ENCODE data around the gene ITPR1. TPM values are rescaled to one million over a fixed set of nuclear protein-coding genes. Genes with fewer than 3 reads are reported as not detected.

The ITPR1 gene
- total RNA-seq, 2 experiments from 2014 or later: 48.6 to 55.6 TPM

GRCh38 chr3:4837374-4837930 lies 344.3 kb downstream of the ITPR1 start:
- Mint-ChIP-seq H3K27ac (peak overlapping the region; percentile 90), H3K27me3 (no peaks in the 10 kb centered on the region), H3K4me3 (no peak overlapping the region), H3K9me3 (ENCODE audit: low read depth) (no peaks in the 10 kb centered on the region), H3K36me3 (ENCODE audit: low read depth) (peaks cover 46% of the 10 kb centered on the region), H3K4me1 (peaks cover 85% of the 10 kb centered on the region)
- POLR2A ChIA-PET: no interaction called here
- CTCF ChIA-PET: interaction anchor here (0.6 to 8.4 kb wide), 3 partner anchors 12 to 46 kb away, joined by 3 to 56 read pairs (median 4); no protein-coding TSS in a partner anchor
- intact Hi-C loops (cut with DNase I, micrococcal nuclease): loop anchor here in 1 of 2 experiments (10.0 kb wide), 1 partner anchor 497 kb away; no protein-coding TSS in a partner anchor
- DNase-seq (no peak), ATAC-seq (no peak)

- Mint-ChIP-seq H3K9me3 (ENCODE audit: low read depth) (peaks cover 2% of the 10 kb centered on the region), H3K4me1 (peaks cover 86% of the 10 kb centered on the region), H3K27me3 (no peaks in the 10 kb centered on the region), H3K27ac (no peak overlapping the region), H3K36me3 (ENCODE audit: low read depth) (peaks cover 48% of the 10 kb centered on the region), H3K4me3 (no peak overlapping the region)
- intact Hi-C loops (cut with DNase I, micrococcal nuclease): loop anchor here in 1 of 2 experiments (10.0 kb wide), 1 partner anchor 496 kb away; no protein-coding TSS in a partner anchor
- ATAC-seq: no peak
- DNase-seq: no peak
- POLR2A ChIA-PET: no interaction called here
- CTCF ChIA-PET: interaction anchor here (0.6 to 8.4 kb wide), 3 partner anchors 11 to 173 kb away, joined by 4 to 56 read pairs (median 4); no protein-coding TSS in a partner anchor
Measured at GRCh38 chr3:4838621-4839022, 345.5 kb downstream of the ITPR1 start.

GRCh38 chr3:4839278-4839677 lies 346.1 kb downstream of the ITPR1 start:
- intact Hi-C loops (cut with DNase I, micrococcal nuclease): loop anchor here in 1 of 2 experiments (10.0 kb wide), 1 partner anchor 496 kb away; no protein-coding TSS in a partner anchor
- POLR2A ChIA-PET: no interaction called here
- CTCF ChIA-PET: interaction anchor here (0.6 to 8.4 kb wide), 5 partner anchors 10 to 141 kb away, joined by 3 to 56 read pairs (median 3); no protein-coding TSS in a partner anchor
- Mint-ChIP-seq H3K27me3 (no peaks in the 10 kb centered on the region), H3K4me3 (no peak overlapping the region), H3K27ac (no peak overlapping the region), H3K36me3 (ENCODE audit: low read depth) (peaks cover 46% of the 10 kb centered on the region), H3K9me3 (ENCODE audit: low read depth) (peaks cover 2% of the 10 kb centered on the region), H3K4me1 (peaks cover 85% of the 10 kb centered on the region)
- DNase-seq: no peak
- ATAC-seq: no peak

- ATAC-seq (no peak), DNase-seq (no peak)
- Mint-ChIP-seq H3K27ac (peak overlapping the region; percentile 82), H3K4me1 (peaks cover 83% of the 10 kb centered on the region), H3K9me3 (ENCODE audit: low read depth) (peaks cover 2% of the 10 kb centered on the region), H3K27me3 (no peaks in the 10 kb centered on the region), H3K4me3 (no peak overlapping the region), H3K36me3 (ENCODE audit: low read depth) (peaks cover 48% of the 10 kb centered on the region)
- ChIA-PET CTCF (interaction anchor here (0.9 to 1.9 kb wide), 10 partner anchors 9 to 352 kb away, joined by 3 to 15 read pairs (median 3); no protein-coding TSS in a partner anchor), POLR2A (interaction anchor here (0.6 to 1.9 kb wide), 11 partner anchors 9 to 491 kb away, joined by 3 to 17 read pairs (median 4); partner anchors contain the start of gene BHLHE40)
- intact Hi-C loops (cut with DNase I, micrococcal nuclease): no loop called here
Measured at GRCh38 chr3:4841225-4841624, 348.1 kb downstream of the ITPR1 start.

- DNase-seq: no peak
- intact Hi-C loops (cut with DNase I, micrococcal nuclease): loop anchor here in 1 of 2 experiments (1.0 kb wide), 1 partner anchor 8 kb away; no protein-coding TSS in a partner anchor
- POLR2A ChIA-PET: interaction anchor here (0.6 to 1.9 kb wide), 13 partner anchors 9 to 491 kb away, joined by 3 to 17 read pairs (median 4); partner anchors contain the start of gene BHLHE40
Measured at GRCh38 chr3:4841776-4842440, 348.8 kb downstream of the ITPR1 start.

GRCh38 chr3:4843619-4844018 lies 350.5 kb downstream of the ITPR1 start:
- Mint-ChIP-seq H3K27me3 (no peaks in the 10 kb centered on the region), H3K36me3 (ENCODE audit: low read depth) (peaks cover 37% of the 10 kb centered on the region), H3K27ac (peak overlapping the region; percentile 87), H3K9me3 (ENCODE audit: low read depth) (peaks cover 2% of the 10 kb centered on the region), H3K4me3 (no peak overlapping the region), H3K4me1 (peaks cover 83% of the 10 kb centered on the region)
- POLR2A ChIA-PET: no interaction called here
- intact Hi-C loops (cut with DNase I, micrococcal nuclease): no loop called here
- no peak for ATAC-seq
- CTCF ChIA-PET: interaction anchor here (0.7 to 2.1 kb wide), 9 partner anchors 8 to 136 kb away, joined by 3 to 15 read pairs (median 3); partner anchors contain the start of gene BHLHE40
- no peak for DNase-seq

More at GRCh38 chr3:4841776-4842440, 348.8 kb downstream of the ITPR1 start:
- H3K36me3 Mint-ChIP-seq (ENCODE audit: low read depth): peaks cover 45% of the 10 kb centered on the region
- H3K4me1 Mint-ChIP-seq: peaks cover 81% of the 10 kb centered on the region
- peaks cover 2% of the 10 kb centered on the region for H3K9me3 Mint-ChIP-seq (ENCODE audit: low read depth)
- H3K27me3 Mint-ChIP-seq: no peaks in the 10 kb centered on the region
- peak overlapping the region; percentile 18 for H3K4me3 Mint-ChIP-seq
- CTCF ChIA-PET: interaction anchor here (0.8 to 1.9 kb wide), 13 partner anchors 9 to 352 kb away, joined by 3 to 15 read pairs (median 3); no protein-coding TSS in a partner anchor
- ATAC-seq: peak; percentile 62
- H3K27ac Mint-ChIP-seq: peak overlapping the region; percentile 87

- POLR2A ChIA-PET: no interaction called here
- H3K36me3 Mint-ChIP-seq (ENCODE audit: low read depth): peaks cover 31% of the 10 kb centered on the region
- ATAC-seq (peak; percentile 58), DNase-seq (no peak)
- intact Hi-C loops (cut with DNase I, micrococcal nuclease): loop anchor here (1.0 to 5.0 kb wide), 7 partner anchors 11 to 351 kb away; partner anchors contain the start of gene ARL8B (in 1 of the 2)
- no peaks in the 10 kb centered on the region for H3K27me3 Mint-ChIP-seq
- peaks cover 2% of the 10 kb centered on the region for H3K9me3 Mint-ChIP-seq (ENCODE audit: low read depth)
- peak overlapping the region; percentile 90 for H3K27ac Mint-ChIP-seq
- CTCF ChIA-PET: interaction anchor here (1.5 kb wide), 1 partner anchor 17 kb away, joined by 3 read pairs; no protein-coding TSS in a partner anchor
- H3K4me1 Mint-ChIP-seq: peaks cover 94% of the 10 kb centered on the region
- H3K4me3 Mint-ChIP-seq: peak overlapping the region; percentile 16
Measured at GRCh38 chr3:4845882-4846281, 352.7 kb downstream of the ITPR1 start.

GRCh38 chr3:4846543-4846942 lies 353.4 kb downstream of the ITPR1 start:
- ATAC-seq (no peak), DNase-seq (no peak)
- H3K36me3 Mint-ChIP-seq (ENCODE audit: low read depth): peaks cover 28% of the 10 kb centered on the region
- H3K4me1 Mint-ChIP-seq: peaks cover 94% of the 10 kb centered on the region
- H3K27ac Mint-ChIP-seq: no peak overlapping the region
- ChIA-PET CTCF (interaction anchor here (0.8 to 6.1 kb wide), 8 partner anchors 11 to 136 kb away, joined by 3 to 56 read pairs (median 4); no protein-coding TSS in a partner anchor), POLR2A (interaction anchor here (0.5 kb wide), 1 partner anchor 59 kb away, joined by 4 read pairs; no protein-coding TSS in a partner anchor)
- intact Hi-C loops (cut with DNase I, micrococcal nuclease): loop anchor here (1.0 to 5.0 kb wide), 5 partner anchors 15 to 351 kb away; partner anchors contain the start of gene ARL8B (in 1 of the 2)
- no peak overlapping the region for H3K4me3 Mint-ChIP-seq
- H3K9me3 Mint-ChIP-seq (ENCODE audit: low read depth): peaks cover 2% of the 10 kb centered on the region
- H3K27me3 Mint-ChIP-seq: no peaks in the 10 kb centered on the region

- CTCF ChIA-PET: interaction anchor here (0.6 to 6.1 kb wide), 5 partner anchors 13 to 135 kb away, joined by 3 to 56 read pairs (median 3); no protein-coding TSS in a partner anchor
- no peak for ATAC-seq
- Mint-ChIP-seq H3K4me1 (peaks cover 89% of the 10 kb centered on the region), H3K27ac (peak overlapping the region; percentile 98), H3K4me3 (peak overlapping the region; percentile 36), H3K36me3 (ENCODE audit: low read depth) (peaks cover 24% of the 10 kb centered on the region), H3K27me3 (no peaks in the 10 kb centered on the region), H3K9me3 (ENCODE audit: low read depth) (no peaks in the 10 kb centered on the region)
- POLR2A ChIA-PET: interaction anchor here (1.6 kb wide), 1 partner anchor 14 kb away, joined by 7 read pairs; no protein-coding TSS in a partner anchor
- intact Hi-C loops (cut with DNase I, micrococcal nuclease): loop anchor here in 1 of 2 experiments (5.0 kb wide), 2 partner anchors 274 to 349 kb away; partner anchors contain the start of gene ARL8B
- no peak for DNase-seq
Measured at GRCh38 chr3:4848176-4848825, 355.2 kb downstream of the ITPR1 start.

GRCh38 chr3:4849136-4849535 lies 356.0 kb downstream of the ITPR1 start:
- ATAC-seq: no peak

More at GRCh38 chr3:4849136-4849535, 356.0 kb downstream of the ITPR1 start:
- peaks cover 90% of the 10 kb centered on the region for H3K4me1 Mint-ChIP-seq
- POLR2A ChIA-PET: interaction anchor here (0.8 to 3.1 kb wide), 5 partner anchors 14 to 173 kb away, joined by 3 to 34 read pairs (median 14); partner anchors contain the start of gene BHLHE40
- intact Hi-C loops (cut with DNase I, micrococcal nuclease): loop anchor here in 1 of 2 experiments (5.0 kb wide), 2 partner anchors 273 to 348 kb away; partner anchors contain the start of gene ARL8B
- H3K27me3 Mint-ChIP-seq: no peaks in the 10 kb centered on the region
- H3K4me3 Mint-ChIP-seq: no peak overlapping the region
- no peak for DNase-seq
- H3K9me3 Mint-ChIP-seq (ENCODE audit: low read depth): no peaks in the 10 kb centered on the region
- CTCF ChIA-PET: interaction anchor here (1.2 to 6.1 kb wide), 5 partner anchors 14 to 137 kb away, joined by 3 to 56 read pairs (median 18); partner anchors contain the start of gene BHLHE40
- H3K27ac Mint-ChIP-seq: peak overlapping the region; percentile 98
- peaks cover 21% of the 10 kb centered on the region for H3K36me3 Mint-ChIP-seq (ENCODE audit: low read depth)

All from activated CD4-positive, alpha-beta T cell treated with anti-CD3 and anti-CD28 coated beads for 36 hours (primary cell).